Measurements from ENCODE around the gene MAP1S. TPM values are rescaled to one million over a fixed set of nuclear protein-coding genes. Genes with fewer than 3 reads are reported as not detected.

Gene MAP1S, protein sequence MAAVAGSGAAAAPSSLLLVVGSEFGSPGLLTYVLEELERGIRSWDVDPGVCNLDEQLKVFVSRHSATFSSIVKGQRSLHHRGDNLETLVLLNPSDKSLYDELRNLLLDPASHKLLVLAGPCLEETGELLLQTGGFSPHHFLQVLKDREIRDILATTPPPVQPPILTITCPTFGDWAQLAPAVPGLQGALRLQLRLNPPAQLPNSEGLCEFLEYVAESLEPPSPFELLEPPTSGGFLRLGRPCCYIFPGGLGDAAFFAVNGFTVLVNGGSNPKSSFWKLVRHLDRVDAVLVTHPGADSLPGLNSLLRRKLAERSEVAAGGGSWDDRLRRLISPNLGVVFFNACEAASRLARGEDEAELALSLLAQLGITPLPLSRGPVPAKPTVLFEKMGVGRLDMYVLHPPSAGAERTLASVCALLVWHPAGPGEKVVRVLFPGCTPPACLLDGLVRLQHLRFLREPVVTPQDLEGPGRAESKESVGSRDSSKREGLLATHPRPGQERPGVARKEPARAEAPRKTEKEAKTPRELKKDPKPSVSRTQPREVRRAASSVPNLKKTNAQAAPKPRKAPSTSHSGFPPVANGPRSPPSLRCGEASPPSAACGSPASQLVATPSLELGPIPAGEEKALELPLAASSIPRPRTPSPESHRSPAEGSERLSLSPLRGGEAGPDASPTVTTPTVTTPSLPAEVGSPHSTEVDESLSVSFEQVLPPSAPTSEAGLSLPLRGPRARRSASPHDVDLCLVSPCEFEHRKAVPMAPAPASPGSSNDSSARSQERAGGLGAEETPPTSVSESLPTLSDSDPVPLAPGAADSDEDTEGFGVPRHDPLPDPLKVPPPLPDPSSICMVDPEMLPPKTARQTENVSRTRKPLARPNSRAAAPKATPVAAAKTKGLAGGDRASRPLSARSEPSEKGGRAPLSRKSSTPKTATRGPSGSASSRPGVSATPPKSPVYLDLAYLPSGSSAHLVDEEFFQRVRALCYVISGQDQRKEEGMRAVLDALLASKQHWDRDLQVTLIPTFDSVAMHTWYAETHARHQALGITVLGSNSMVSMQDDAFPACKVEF
- 10 to 100 TPM; 26.8 to 31.2 TPM for total RNA-seq

DNA sequence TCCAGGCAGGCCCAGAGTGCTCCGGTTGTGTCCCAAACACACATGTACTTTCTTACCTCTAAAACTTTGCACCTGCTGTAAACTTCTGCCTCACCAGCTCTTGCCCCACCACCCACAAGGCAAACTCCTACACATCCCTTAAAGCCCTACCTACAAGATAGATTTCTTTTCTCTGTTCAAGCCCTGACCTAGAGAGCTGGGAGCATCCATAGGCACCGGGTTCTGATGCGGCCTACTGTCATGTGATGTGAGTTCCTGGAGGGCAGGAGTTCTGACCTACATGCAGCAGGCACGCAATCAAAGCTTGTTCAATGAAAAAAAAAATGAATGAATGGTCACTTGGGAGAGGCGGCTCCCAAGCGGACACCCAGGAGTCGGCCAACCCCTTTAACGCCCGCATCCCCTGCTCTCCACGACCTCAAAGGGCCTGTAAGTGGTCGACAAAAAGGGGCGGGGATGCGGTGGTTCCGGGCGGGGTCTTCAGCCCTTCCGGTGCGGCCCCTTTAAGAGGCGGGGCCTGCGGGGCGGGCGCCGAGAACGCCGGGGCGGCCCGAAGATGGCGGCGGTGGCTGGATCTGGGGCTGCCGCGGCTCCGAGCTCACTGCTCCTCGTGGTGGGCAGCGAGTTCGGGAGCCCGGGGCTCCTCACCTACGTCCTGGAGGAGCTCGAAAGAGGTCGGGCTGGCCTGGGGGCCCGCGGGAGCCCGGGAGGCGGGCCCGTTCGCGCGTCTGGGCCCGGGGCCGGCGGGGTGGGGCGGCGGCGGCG lies at the start of gene MAP1S:
MAP1S (plus strand) TSS at position 534 of the 765 bp plus-strand sequence; CDS start at position 557, 23 bp downstream.
- no peak for DNase-seq (ENCODE audit: low spot score)
- H3K4me1 ChIP-seq: peaks cover 0 to 47% of the 10 kb centered on the region in 2 donors
- H3K27ac ChIP-seq: peak within 1 kb of the TSS; percentile 52 to 69
- H3K36me3 ChIP-seq: peaks cover 4% of the 10 kb centered on the region
- TF ChIP-seq, protein P1, sequence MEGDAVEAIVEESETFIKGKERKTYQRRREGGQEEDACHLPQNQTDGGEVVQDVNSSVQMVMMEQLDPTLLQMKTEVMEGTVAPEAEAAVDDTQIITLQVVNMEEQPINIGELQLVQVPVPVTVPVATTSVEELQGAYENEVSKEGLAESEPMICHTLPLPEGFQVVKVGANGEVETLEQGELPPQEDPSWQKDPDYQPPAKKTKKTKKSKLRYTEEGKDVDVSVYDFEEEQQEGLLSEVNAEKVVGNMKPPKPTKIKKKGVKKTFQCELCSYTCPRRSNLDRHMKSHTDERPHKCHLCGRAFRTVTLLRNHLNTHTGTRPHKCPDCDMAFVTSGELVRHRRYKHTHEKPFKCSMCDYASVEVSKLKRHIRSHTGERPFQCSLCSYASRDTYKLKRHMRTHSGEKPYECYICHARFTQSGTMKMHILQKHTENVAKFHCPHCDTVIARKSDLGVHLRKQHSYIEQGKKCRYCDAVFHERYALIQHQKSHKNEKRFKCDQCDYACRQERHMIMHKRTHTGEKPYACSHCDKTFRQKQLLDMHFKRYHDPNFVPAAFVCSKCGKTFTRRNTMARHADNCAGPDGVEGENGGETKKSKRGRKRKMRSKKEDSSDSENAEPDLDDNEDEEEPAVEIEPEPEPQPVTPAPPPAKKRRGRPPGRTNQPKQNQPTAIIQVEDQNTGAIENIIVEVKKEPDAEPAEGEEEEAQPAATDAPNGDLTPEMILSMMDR (IDR thresholded peaks at IDR 0.05): no peak
- H3K9me3 ChIP-seq: no peaks in the 10 kb centered on the region
- H3K27me3 ChIP-seq: no peaks in the 10 kb centered on the region
- peak within 1 kb of the TSS; percentile 89 to 90 for H3K4me3 ChIP-seq

DNA sequence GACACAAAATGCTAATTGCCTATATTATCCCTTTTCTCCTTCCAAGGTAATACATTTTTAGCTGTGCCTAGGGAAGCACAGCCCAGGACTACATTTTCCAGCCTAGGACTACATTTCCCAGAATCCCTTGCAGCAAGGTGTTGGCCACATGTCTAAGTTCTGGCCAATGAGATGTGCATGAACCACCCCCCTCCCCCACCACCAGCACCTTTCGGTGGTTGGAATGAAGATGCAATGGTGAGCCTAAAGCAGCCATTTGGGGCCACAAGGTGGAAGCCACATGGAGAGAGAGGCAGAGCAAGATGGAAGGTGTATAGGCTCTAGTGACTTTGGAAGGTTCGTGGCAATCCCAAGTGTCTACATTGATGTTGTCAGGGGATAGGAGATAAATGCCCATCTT lies 47.4 kb upstream of the MAP1S start:
- no peak overlapping the region for H3K27ac ChIP-seq
- TF ChIP-seq, protein P1 (IDR thresholded peaks at IDR 0.05): no peak
- no peak overlapping the region for H3K4me3 ChIP-seq
- no peaks in the 10 kb centered on the region for H3K4me1 ChIP-seq
- H3K36me3 ChIP-seq: no peaks in the 10 kb centered on the region
- no peak for DNase-seq (ENCODE audit: low spot score)
- no peaks in the 10 kb centered on the region for H3K27me3 ChIP-seq
- no peaks in the 10 kb centered on the region for H3K9me3 ChIP-seq

DNA sequence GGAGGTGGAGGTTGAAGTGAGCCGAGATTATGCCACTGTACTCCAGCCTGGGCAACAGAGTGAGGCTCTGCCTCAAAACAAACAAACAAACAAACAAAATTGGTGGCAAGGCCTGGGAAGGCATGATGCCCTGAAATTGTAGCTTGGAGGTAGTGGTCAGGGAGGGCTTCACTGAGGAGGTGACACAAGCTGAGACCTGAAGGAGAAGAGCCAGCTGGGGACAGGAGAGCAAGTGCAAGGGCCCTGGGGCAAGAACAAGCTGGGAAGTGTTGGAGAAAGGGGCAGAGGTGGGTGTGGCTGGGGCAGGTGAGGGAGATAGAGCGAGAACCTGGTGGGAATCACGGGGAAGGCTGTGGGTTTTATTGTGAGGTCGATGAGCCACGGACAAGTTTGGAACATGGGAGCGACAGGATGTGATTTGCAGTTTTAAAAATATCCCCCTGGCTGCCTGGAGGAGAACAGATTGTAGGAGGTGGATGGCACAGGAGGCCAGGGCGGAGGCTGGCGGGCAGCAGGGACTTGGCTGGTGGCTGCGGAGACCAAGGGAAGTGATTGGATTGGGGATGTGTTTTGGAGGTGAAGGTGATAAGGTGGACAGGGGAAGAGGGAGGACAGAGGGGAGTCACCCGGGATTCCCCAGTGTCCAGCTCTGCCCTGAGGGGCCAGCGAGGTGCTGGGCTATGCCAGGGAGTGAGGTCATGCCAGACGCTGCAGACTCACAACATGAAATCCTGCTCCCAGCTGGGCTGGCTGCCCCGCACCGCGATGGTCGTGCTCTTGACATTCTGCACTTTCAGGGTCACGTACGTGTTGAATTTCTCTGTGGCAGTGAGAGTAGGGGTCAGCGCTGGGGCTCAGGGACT lies 45.1 kb upstream of the MAP1S start:
- H3K36me3 ChIP-seq: no peaks in the 10 kb centered on the region
- H3K4me3 ChIP-seq: no peak overlapping the region
- TF ChIP-seq, protein P1 (IDR thresholded peaks at IDR 0.05): no peak
- H3K27me3 ChIP-seq: no peaks in the 10 kb centered on the region
- DNase-seq (ENCODE audit: low spot score): no peak
- H3K27ac ChIP-seq: no peak overlapping the region
- H3K4me1 ChIP-seq: no peaks in the 10 kb centered on the region
- H3K9me3 ChIP-seq: no peaks in the 10 kb centered on the region

DNA sequence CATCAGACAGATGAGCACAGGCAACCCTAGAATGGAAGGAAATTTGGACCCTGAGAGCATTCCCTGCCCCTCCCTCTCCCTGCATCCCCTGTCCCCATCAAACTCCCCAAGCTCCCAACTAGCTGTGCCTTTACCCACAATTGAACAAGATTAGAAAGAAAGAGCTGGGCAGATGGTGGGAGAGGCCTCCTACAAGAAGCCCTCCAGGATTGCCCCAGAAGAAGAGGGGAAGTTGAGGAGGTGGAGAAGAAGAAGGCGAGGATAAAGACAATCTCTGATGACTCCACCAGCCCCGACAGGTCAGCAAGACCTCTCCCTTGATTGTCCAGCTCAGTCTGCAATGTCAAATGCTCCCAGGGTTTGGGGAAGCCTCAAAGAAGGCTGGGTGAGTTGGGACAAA lies 43.0 kb upstream of the MAP1S start:
- Histone ChIP-seq H3K4me3 (no peak overlapping the region), H3K4me1 (peaks cover 0 to 12% of the 10 kb centered on the region in 2 donors), H3K27me3 (no peaks in the 10 kb centered on the region), H3K27ac (no peak overlapping the region), H3K36me3 (no peaks in the 10 kb centered on the region), H3K9me3 (no peaks in the 10 kb centered on the region)
- TF ChIP-seq, protein P1 (IDR thresholded peaks at IDR 0.05): no peak
- DNase-seq (ENCODE audit: low spot score): no peak
